ENCODE measurements around the gene SLC16A7.

Gene SLC16A7

DNA sequence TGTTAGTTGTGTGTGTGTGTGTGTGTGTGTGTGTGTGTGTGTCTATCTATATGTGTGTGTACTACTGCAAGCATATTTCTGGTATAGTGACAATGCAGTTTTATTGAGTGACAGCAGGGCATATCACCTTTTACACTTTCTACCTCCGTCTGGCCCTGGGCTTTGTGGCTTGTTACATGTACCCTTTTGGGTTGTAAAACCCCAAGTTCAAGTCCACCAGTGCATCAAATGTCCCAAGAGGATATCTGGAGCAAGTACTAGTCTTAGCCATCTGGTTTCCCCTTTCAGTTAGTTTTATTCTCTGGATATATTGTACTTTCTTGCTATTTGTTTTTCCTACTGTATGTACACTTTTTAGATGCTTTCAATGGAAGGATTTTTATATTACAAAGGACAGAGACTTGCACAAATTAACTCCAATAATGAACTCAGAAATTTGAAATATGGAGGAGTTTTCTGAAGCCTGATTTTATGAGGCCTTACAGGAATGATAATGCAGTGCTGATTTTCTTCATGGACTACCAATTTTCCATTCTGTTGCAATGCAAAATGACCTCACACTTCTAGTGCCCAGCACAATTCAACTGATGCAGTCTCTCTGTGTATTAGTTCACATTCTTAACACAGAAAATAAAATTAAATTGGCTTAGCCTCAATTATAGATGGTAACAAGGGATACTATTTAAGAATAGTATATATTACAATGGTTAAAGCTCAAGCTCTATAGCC, 29.1 kb downstream of the SLC16A7 start:
- no peak for DNase-seq (ENCODE audit: low read depth)

DNA sequence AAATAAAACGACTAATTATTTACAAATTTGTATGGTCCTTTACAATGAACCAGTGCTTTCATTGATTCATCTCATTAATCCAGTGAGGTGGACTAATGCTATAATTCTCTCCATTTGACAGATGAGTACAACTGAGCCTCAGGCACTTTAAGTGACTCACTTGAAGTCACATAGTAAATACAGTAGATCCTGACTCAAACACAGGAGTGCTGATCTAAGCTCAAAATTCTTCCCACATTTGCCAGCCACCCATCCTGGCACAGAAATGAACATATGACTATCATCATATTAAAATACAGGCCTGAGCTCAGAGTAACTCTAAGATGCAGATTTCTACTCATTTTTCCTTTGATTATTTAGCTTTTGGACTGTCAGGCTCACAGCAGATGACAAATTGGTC, 30.6 kb downstream of the SLC16A7 start:
- DNase-seq (ENCODE audit: low read depth), result no peak

DNA sequence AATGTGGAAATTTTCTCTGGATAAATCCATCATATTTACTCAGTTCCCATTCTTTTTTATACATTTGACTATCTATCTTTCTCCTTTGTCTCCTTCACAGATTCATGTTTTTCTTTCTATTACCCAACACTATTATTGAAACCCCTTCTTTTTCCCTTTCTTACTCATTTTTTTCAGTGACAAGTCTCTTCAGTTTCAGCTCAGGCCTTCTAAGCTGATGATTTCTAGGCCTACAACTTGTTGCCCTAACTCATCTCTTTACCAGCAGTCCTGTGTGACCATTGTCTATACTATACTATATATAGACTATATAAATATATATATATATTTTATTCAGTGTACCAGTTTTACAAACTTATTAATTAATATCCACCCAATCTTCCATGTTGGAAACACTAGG, 31.8 kb downstream of the SLC16A7 start:
- no peak for DNase-seq (ENCODE audit: low read depth)

DNA sequence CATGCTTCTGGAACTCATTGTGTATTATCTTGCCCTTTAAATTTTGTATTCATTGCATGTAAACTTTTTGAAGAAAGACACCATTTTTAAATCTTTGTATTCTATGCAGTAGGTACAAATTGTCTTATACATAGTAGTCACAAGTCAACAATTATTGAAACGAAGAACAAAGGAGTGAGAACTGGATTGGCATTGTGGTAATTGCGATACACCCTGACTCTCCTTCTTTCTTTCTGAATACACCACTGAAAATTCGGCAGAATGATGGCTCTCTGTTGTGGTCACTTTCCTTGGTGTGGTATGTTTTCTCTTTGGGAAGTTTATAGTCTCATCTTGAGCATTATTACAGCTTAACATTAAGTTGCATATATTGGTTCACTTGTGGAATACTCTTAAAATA, 34.1 kb downstream of the SLC16A7 start:
- DNase-seq (ENCODE audit: low read depth), result no peak

DNA sequence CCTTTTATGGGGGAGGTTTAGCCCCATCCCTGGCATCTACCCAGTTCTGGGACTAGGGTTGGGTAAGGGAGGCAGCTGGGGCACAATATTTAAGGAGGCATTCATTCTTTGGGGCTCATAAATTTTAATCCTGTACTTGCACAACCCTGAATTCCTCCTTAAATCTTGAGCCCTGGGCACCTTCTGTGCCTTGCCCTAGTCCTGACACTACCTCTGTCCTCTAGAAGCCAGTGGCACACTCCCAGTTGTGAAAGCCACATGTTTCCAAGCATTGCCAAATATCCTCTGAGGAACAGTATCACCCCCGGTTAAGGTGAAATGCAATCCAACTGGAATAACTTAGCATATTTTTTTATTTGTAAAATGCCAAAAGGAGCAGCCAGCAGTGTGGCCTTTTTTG, 36.6 kb downstream of the SLC16A7 start:
- no peak for DNase-seq (ENCODE audit: low read depth)

DNA sequence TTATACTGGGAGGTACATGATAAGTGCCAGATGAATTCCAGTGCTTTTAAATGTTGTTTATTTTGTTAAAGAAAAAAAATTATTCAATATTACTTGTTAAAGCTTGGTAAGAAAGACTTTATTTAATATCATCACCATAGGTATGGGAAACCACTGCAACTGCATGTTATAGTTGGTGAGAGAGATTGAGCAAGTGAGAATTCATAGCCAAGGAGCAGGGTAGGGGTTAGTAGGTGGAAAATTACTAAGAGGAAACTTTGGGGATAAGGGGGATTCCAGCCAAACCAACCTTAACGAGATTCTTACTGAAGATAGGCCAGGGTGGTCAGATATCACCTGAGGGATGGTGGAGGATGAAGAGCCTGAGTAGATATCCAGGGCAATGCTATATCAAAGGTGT, 38.4 kb downstream of the SLC16A7 start:
- no peak for DNase-seq (ENCODE audit: low read depth)

DNA sequence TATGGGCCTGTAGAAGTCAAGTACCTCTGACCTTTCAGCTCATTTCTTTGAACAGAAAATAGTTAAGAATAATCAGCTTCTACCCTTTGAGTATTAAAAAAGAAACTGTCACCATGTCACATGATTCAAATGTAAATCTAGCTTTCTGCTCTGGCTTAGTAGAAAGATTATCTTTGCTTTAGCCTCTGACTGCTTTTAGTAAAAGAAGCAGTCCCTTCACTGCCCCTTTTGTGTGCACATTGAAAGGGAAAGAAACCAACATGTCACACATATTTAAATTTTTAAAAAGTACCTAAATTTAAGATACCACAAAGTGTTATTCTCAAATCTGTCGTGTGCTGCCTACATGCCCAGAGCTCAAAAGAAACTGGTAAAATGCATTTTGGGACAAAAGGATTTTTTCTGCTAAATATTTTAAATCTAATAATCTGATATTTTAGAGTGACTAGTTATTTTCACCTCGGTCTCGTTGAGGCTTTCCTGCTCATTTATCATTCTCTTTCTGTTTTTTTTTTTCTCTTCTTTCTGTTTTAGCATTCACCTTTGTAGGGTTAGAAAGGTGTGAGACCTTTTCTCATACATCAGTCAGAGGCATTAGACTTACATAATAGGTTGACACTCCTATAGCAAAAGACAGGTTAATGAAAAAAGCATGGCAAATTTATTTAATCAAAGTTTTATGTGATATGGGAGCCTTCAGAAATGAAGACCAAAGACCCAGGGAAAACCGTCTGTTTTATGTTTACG, 41.3 kb downstream of the SLC16A7 start:
- DNase-seq (ENCODE audit: low read depth), result no peak

DNA sequence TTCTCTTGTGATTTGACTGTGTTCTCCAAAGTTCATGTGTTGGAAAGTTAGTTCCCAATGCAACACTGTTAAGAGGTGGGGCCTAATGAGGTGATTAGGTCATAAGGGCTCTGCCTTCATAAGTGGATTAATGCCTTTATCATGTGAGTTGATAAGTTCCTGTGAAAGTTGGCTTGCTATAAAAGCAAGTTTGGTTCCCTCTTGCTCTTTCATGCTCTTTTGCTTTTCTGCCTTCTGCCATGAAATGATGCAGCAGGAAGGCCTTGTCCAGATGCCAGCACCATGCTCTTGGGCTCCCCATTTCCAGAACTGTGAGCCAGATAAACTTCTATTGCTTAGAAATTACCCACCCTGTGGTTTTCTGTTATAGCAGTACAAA, 41.9 kb downstream of the SLC16A7 start:
- DNase-seq (ENCODE audit: low read depth), result no peak

DNA sequence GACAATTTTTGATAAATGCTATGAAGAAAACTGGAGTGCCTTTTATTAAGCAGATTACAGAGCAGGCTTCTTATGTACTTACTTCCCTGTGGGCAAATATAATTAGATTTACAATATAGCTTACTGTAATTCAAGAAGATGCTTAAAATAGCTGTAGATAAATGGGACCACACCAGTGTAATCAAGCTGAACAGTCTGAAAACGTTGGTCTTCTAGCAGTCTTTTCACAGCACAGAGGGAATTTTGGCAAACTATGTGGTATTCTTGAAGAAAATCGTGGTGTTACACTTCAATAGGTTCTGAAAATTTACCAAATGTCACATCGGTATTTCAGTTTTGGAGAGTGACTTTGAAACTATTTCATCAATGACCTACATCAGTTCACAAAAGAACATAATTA, 47.7 kb downstream of the SLC16A7 start:
- DNase-seq (ENCODE audit: low read depth), result no peak

DNA sequence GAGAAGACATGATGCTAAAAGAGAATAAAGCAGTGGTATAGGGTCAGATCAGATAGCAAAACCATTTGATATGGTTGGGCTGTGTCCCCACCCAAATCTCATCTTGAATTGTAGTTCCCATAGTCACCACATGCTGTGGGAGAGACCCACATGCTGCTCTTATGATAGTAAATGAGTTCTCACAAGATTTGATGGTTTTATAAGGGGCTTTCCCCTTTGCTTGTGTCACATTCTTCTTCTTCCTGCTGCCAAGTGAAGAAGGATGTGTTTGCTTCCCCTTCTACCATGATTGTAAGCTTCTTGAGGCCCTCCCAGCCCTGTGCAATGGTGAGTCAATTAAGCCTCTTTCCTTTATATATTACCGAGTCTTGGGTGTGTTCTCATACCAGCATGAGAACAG, 49.4 kb downstream of the SLC16A7 start:
- no peak for DNase-seq (ENCODE audit: low read depth)

DNA sequence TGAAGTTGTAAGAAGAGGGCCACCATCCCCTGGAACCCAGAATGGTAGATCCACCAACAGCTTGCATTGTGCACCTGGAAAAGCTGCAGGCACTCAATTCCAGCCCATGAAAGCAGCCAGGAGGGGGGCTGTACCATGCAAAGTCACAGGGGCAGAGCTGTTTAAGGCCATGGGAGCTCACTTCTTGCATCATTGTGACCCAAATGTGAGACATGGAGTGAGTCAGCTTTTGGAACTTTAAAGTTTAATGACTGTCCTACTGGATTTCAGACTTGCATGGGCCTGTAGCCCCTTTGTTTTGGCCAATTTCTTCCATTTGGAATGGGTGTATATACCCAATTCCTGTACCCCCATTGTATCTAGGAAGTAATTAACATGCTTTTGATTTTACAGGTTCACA, 50.8 kb downstream of the SLC16A7 start:
- no peak for DNase-seq (ENCODE audit: low read depth)

DNA sequence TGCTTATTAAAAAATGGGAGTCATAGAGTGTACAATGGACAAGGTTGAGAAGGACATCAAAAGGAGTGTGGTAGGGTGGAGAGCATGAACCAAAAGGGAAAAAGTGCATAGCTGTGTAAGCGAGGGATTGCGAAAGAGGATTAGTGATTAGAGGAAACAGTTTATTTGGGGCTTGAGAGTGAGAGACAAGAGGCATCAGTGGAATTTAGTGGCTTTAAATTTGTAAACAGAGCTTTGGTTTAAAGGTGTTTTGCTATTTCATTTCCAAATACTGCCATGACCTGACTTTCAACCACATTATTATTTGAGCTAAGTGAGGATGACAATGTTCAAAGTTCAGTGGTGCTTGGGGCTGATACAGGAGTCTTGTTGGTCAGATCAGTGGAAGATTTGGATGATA, 53.4 kb downstream of the SLC16A7 start:
- DNase-seq (ENCODE audit: low read depth), result no peak

DNA sequence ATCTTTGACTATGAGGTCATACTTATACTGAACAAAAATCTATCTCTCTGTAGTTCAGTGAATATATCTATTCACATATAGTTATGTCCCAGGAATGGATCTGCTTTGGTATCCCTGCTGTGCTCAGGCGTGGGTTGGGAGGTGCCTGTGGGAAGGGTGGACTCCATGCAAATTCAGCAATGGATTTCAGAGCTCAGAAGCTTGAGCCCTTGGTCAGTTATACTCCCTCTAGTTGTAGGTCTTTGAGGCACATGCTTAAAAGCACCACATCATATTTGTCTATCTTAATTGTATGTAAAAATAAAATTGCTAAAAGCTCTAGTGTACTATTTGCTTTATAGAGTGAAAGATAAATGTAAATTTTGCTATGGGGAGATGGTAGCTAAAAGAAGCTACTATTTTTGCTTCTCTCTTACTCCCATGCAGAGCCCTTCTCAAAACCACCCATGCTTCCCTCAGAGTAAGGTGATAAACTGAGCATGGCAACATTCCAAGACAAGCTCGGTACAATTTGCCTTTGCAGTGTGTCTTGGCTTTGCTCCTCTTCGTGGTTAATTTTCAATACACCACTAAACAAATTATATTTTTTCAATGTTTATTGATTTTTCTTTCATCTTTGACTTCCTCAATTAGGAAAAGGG, 54.9 kb downstream of the SLC16A7 start:
- no peak for DNase-seq (ENCODE audit: low read depth)

DNA sequence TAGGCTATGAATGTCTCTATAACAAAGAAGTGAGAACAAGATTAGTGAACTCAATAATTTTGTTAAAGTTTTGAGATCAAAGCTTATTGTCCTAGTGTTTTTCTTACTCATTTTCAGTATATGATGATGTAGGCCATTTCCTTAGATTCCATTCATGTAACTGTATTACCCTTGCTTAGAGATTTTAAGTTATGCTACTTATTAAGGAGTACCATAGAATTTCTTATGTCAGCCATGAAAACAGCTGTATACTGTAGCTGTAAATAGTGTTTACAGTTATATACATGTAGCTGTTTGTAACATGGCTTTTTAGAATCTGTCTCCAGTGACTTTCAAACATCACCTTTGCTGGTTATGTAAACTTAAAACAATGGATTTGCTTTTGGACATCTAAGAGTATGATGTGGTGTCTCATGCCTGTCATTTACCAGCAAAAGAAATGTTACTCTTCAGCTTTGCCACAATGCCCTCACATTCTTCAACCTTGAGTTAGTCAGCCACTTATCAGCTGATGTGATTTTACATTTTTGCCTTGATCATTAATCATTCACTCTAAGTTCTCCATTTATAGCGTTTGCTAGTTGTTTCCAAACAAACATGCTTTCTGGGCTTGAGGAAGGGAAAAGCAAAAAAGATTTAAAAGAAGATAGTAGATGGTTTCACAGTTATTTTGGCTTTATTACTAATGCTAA, 55.5 kb downstream of the SLC16A7 start:
- no peak for DNase-seq (ENCODE audit: low read depth)

DNA sequence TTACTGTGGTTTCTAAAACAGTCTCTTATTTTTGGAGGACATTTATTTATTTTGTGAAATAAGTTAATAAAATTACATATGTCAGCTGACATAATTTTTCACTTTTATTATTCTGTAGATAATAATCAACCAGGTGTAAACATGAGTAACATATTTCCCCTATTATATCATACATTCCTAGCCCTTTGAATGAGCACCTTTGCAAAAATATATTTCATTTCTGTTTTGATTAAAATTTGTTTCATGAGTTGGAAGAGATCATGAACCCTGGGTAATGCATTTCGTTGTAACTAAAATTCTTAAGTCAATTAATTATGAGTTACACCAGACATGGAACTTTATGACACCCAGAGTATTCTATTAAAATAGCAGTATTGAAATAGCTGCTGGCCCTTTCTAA, 56.3 kb downstream of the SLC16A7 start:
- DNase-seq (ENCODE audit: low read depth), result no peak

DNA sequence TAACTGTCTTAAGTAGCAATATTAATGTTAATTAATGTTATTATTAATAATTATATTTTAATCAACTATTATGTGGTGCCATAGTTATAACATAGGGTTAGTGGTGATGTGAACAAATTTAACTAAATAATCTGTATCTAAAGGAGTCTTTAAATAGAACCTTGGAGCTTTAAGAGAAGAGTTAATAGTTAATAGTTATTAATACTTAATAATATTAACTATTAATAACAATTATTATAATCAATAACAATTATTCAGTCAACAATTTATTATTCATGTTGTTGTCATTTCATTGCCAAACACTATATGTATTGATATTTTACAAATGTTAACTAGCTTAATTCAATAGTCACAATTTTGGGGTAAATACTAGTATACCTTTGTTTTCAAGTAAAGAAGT, 58.2 kb downstream of the SLC16A7 start:
- no peak for DNase-seq (ENCODE audit: low read depth)

DNA sequence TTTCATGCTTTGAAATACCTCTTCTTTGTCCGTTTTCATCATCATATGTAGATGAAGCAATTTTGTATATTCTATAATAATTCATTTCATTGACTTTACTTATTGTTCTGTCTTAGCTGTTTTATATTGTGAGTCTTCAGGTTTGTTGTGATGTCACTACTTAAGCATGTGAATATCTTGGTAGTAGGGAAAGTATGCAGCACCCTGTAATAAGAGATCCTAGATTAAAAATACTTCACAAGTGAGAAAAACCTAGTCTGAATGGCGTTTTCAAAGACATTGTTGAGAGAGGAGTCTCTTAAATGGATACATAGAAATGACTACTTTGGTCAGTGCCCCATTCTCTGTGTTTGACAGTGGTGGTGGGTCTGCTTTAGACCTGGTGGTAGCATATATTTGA, 61.4 kb downstream of the SLC16A7 start:
- DNase-seq (ENCODE audit: low read depth), result no peak

DNA sequence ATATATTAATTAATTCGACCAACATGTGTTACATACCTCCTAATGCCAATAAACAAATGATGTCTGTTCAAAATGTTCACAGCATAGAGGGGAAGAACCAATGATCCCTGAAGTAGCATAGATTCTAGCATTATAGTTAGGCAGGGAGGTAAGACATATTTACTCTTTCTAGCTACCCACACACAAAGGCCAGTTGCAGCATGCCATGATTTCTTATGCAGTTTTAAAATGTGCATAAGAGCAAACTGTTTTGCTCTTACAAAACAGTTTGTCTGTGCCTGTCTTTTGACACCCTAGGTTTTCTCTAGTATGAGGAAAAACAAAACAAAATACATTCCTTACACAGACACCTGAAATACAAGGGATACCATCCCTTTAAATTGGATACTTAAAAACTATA, 61.9 kb downstream of the SLC16A7 start:
- DNase-seq (ENCODE audit: low read depth), result no peak

DNA sequence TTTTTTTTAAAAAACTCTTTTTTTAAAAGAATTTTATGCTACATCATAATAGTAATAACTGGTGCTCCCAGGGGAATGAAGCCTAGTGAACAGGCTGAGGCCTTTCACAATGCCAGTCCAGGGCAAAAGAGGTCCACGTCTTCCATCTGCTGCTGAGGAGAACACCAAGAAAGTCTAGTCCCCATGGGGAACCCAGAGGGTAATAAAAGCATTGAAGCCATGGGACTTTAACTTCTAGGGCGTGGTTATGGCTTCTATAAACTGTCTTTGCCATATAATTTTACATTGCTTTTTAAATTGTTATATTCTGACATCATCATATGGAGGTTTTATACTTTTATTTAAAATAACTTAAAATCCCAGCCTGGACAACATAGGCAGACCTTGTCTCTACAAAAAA, 64.3 kb downstream of the SLC16A7 start:
- DNase-seq (ENCODE audit: low read depth), result no peak

DNA sequence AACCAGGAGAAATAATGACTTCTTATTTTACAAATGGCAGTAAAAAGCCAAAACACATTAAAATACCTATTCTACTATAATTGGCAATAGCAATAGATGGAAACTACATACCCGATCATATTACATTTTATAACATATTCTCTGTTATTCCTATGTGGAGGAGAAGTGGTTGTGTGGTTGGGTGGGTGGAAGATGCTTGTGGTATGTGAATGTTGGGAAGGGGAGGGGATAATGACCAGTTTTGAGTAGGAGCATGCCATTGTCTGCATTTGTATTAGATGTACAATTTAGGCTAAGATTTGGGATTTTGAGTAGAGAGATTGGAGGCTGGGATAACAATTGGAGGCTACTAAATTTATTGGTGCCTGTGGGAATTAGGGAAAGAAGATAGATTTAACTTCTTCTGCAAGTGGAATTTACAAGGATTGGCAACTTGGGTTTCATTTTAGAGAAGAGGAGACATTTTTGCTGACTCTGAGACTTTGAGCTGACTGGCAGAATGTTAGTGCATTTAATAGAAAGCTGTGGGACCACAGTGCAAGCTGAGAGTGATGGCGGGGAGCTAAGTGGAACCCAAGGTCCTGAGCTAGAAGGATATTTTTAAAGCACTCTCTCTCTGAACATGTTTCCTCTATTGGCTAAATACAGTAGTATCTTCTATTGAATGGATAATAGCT, 65.2 kb downstream of the SLC16A7 start:
- no peak for DNase-seq (ENCODE audit: low read depth)

DNA sequence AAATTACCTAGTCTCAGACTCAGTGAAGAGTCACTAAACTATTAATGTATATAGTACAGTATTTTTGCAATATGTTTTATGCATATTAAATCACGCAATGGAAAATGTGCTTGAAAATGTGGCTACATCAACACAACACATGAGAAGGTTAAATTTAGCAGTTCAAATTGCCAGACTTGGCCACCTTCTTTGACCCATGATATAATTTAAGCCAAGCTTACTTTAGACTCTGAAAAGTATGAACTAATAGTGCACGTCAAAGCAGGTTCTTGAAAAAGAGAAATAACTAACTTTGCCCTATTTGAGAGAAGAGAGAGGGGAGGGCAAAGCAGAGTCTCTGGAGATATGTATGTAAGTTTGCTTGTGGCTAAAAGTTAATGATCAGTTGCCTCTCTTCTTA, 68.7 kb downstream of the SLC16A7 start:
- DNase-seq (ENCODE audit: low read depth), result no peak

DNA sequence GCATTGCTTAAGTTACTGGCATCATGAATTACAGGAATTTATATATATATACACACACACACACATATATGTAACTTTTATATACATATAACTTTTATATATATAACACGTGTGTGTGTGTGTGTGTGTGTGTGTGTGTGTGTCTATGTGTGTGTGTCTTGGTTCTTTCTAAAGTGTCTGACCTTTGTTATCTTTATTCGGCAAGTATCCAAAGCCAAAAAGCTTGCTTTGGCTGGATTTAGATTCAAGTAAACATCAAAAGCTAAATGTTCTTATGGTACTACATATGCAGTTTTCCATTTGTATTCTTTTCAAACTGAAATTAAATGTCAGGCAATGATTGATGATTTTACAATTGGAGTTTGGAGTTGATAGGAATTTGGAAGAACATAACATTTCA, 69.9 kb downstream of the SLC16A7 start:
- DNase-seq (ENCODE audit: low read depth), result no peak
